IMR-90 (cell line): ENCODE results near the gene RAP1A. TPM values are rescaled to one million over a fixed set of nuclear protein-coding genes. Genes with fewer than 3 reads are reported as not detected.

ENCODE experiments used
- ATAC-seq: fragments of 200-7000 bp; cut with Tn5 transposase; 2 replicates; pipeline ENCODE4 v1.9.1; 2020; ENCODE audit warnings: low read depth, mild to moderate bottlenecking, moderate library complexity
- BruUV-seq: library from RNA; stranded (reverse); fragments of 400-500 nt; replicated peaks from 2 replicates; lab custom pipeline; 2021; lab: Mats Ljungman, UMichigan
- CTCF ChIA-PET: fragments of 300-600 bp; formaldehyde crosslinking; extraction: SDS; loops from one replicate; lab custom pipeline; 2021; ENCODE audit warnings: antibody characterized with exemption; lab: Yijun Ruan, JAX
- POLR2A ChIA-PET: fragments of 300-600 bp; sonication (Branson Sonifier 250); formaldehyde crosslinking; loops from one replicate; lab custom pipeline; 2022; ENCODE audit warnings: antibody characterized with exemption; ENCODE audit not compliant: unreplicated experiment; lab: Charles Lee
- DNase-seq: peaks from one replicate; pipeline ENCODE4 v3.0.0; 2013
- H2AFZ ChIP-seq: replicated peaks from 2 replicates; pipeline ENCODE3; 2013; ENCODE audit warnings: low read length, mild to moderate bottlenecking; ENCODE audit not compliant: poor library complexity
- H2AK5ac ChIP-seq: 2 replicates; pipeline ENCODE4 v1.6.1; 2013; ENCODE audit warnings: low read depth, low read length, inconsistent platforms
- H2AK9ac ChIP-seq: replicated peaks from 2 replicates; pipeline ENCODE3; 2013; ENCODE audit warnings: mild to moderate bottlenecking, low read depth, low read length, moderate library complexity; ENCODE audit not compliant: poor library complexity
- H2BK120ac ChIP-seq: 2 replicates; pipeline ENCODE4 v1.6.1; 2013; ENCODE audit warnings: low read depth, low read length, inconsistent platforms
- H2BK15ac ChIP-seq: 3 replicates; pipeline ENCODE4 v1.6.1; 2013; ENCODE audit warnings: low read depth, low read length, inconsistent platforms
- H2BK20ac ChIP-seq: 2 replicates; pipeline ENCODE4 v1.6.1; 2013; ENCODE audit warnings: low read depth, mild to moderate bottlenecking, inconsistent platforms, low read length, moderate library complexity
- H2BK5ac ChIP-seq: 2 replicates; pipeline ENCODE4 v1.6.1; 2013; ENCODE audit warnings: mild to moderate bottlenecking, low read depth, low read length, inconsistent platforms; ENCODE audit not compliant: poor library complexity, severe bottlenecking
- H3K14ac ChIP-seq: replicated peaks from 2 replicates; pipeline ENCODE4 v1.6.1; 2013; ENCODE audit warnings: low read depth, low read length, inconsistent platforms
- H3K18ac ChIP-seq: 2 replicates; pipeline ENCODE4 v1.6.1; 2013; ENCODE audit warnings: low read depth, low read length, control low read depth
- H3K23ac ChIP-seq: 2 replicates; pipeline ENCODE4 v1.6.1; 2013; ENCODE audit warnings: low read depth, low read length, inconsistent platforms
- H3K27ac ChIP-seq: 2 replicates; pipeline ENCODE4 v1.5.1; 2013; ENCODE audit warnings: mild to moderate bottlenecking, control low read depth, low read length; ENCODE audit not compliant: insufficient read depth
- H3K27me3 ChIP-seq: 2 replicates; pipeline ENCODE4 v1.6.1; 2013; ENCODE audit warnings: low read length; ENCODE audit not compliant: control insufficient read depth, insufficient read depth
- H3K36me3 ChIP-seq: 2 replicates; pipeline ENCODE4 v1.6.1; 2013; ENCODE audit warnings: low read length, mixed read lengths; ENCODE audit not compliant: control insufficient read depth, insufficient read depth
- H3K4ac ChIP-seq: 2 replicates; pipeline ENCODE4 v1.6.1; 2013; ENCODE audit warnings: low read depth, low read length, inconsistent platforms
- H3K4me1 ChIP-seq: 2 replicates; pipeline ENCODE4 v1.6.1; 2013; ENCODE audit warnings: low read length, mixed read lengths; ENCODE audit not compliant: control insufficient read depth, insufficient read depth
- H3K4me2 ChIP-seq: 2 replicates; pipeline ENCODE4 v1.6.1; 2013; ENCODE audit warnings: low read depth, mild to moderate bottlenecking, control low read depth, low read length, moderate library complexity
- H3K4me3 ChIP-seq: 2 replicates; pipeline ENCODE4 v1.5.1; 2013; ENCODE audit warnings: low read depth, mild to moderate bottlenecking, control low read depth, low read length, moderate library complexity; ENCODE audit not compliant: insufficient read depth
- H3K56ac ChIP-seq: 2 replicates; pipeline ENCODE4 v1.6.1; 2013; ENCODE audit warnings: low read length, inconsistent platforms; ENCODE audit not compliant: insufficient read depth; ENCODE audit errors: extremely low read depth
- H3K79me1 ChIP-seq, 2 experiments: 2 replicates each; pipeline ENCODE4 v1.6.1; 2013; ENCODE audit warnings: low read length in 2 of 2, inconsistent platforms in 1 of 2, low read depth in 1 of 2
- H3K9ac ChIP-seq: 2 replicates; pipeline ENCODE4 v1.6.1; 2013; ENCODE audit warnings: low read depth, low read length, control low read depth
- H3K9me1 ChIP-seq: 2 replicates; pipeline ENCODE4 v1.6.1; 2013; ENCODE audit warnings: low read length, inconsistent platforms; ENCODE audit not compliant: insufficient read depth
- H3K9me3 ChIP-seq: 2 replicates; pipeline ENCODE4 v1.6.1; 2013; ENCODE audit warnings: low read length; ENCODE audit not compliant: control insufficient read depth, insufficient read depth
- H4K20me1 ChIP-seq: 2 replicates; pipeline ENCODE4 v1.6.1; 2013; ENCODE audit warnings: low read length, inconsistent platforms; ENCODE audit not compliant: insufficient read depth
- H4K5ac ChIP-seq: 2 replicates; pipeline ENCODE4 v1.6.1; 2013; ENCODE audit warnings: mild to moderate bottlenecking, low read depth, low read length, control low read depth
- H4K8ac ChIP-seq, 2 experiments: 2 replicates each; pipeline ENCODE4 v1.6.1; 2013; ENCODE audit warnings: low read depth in 2 of 2, low read length in 2 of 2, control low read depth in 1 of 2, inconsistent platforms in 1 of 2
- H4K91ac ChIP-seq: 2 replicates; pipeline ENCODE4 v1.6.1; 2013; ENCODE audit warnings: low read depth, low read length, inconsistent platforms; ENCODE audit not compliant: insufficient read depth
- BHLHE40 ChIP-seq: fragments of 150-350 bp; IDR thresholded peaks from 2 replicates; pipeline ENCODE4 v1.6.1; 2016; ENCODE audit warnings: mild to moderate bottlenecking, low read depth, low read length
- CEBPB ChIP-seq: IDR thresholded peaks from 2 replicates; pipeline ENCODE4 v1.6.1; 2012; ENCODE audit warnings: low read depth, low read length, improper control_type of control experiment
- CHD1 ChIP-seq: IDR thresholded peaks from 2 replicates; pipeline ENCODE4 v1.6.1; 2012; ENCODE audit warnings: low read depth, low read length, improper control_type of control experiment
- CTCF ChIP-seq: conservative IDR thresholded peaks from 2 replicates; pipeline ENCODE4 v1.5.1; 2012; ENCODE audit warnings: mild to moderate bottlenecking, low read depth, low read length, improper control_type of control experiment
- ELK1 ChIP-seq: fragments of 150-350 bp; IDR thresholded peaks from 2 replicates; pipeline ENCODE4 v1.6.1; 2016; ENCODE audit warnings: low read depth, mild to moderate bottlenecking, low read length, moderate library complexity, borderline replicate concordance
- MAFK ChIP-seq: IDR thresholded peaks from 2 replicates; pipeline ENCODE4 v1.6.1; 2012; ENCODE audit warnings: low read depth, low read length, improper control_type of control experiment
- MAZ ChIP-seq: IDR thresholded peaks from 2 replicates; pipeline ENCODE4 v1.6.1; 2012; ENCODE audit warnings: low read depth, mild to moderate bottlenecking, low read length, improper control_type of control experiment, moderate library complexity, borderline replicate concordance
- MXI1 ChIP-seq: IDR thresholded peaks from 2 replicates; pipeline ENCODE4 v1.6.1; 2012; ENCODE audit warnings: low read depth, mild to moderate bottlenecking, low read length, moderate library complexity, borderline replicate concordance
- POLR2A ChIP-seq: IDR thresholded peaks from 2 replicates; pipeline ENCODE4 v1.6.1; 2012; ENCODE audit warnings: mild to moderate bottlenecking, low read depth, low read length
- RAD21 ChIP-seq: IDR thresholded peaks from 2 replicates; pipeline ENCODE4 v1.6.1; 2012; ENCODE audit warnings: low read length, improper control_type of control experiment
- RCOR1 ChIP-seq: IDR thresholded peaks from 2 replicates; pipeline ENCODE4 v1.6.1; 2012; ENCODE audit warnings: mild to moderate bottlenecking, low read length, improper control_type of control experiment; ENCODE audit not compliant: insufficient replicate concordance
- RFX5 ChIP-seq: IDR thresholded peaks from 2 replicates; pipeline ENCODE4 v1.8.0; 2012; ENCODE audit warnings: low read depth, mild to moderate bottlenecking, low read length, moderate library complexity
- SMC3 ChIP-seq: fragments of 150-350 bp; IDR thresholded peaks from 2 replicates; pipeline ENCODE4 v1.6.1; 2016; ENCODE audit warnings: low read depth, mild to moderate bottlenecking, antibody characterized with exemption, low read length, moderate library complexity
- USF2 ChIP-seq: fragments of 150-350 bp; IDR thresholded peaks from 2 replicates; pipeline ENCODE4 v1.6.1; 2017; ENCODE audit warnings: mild to moderate bottlenecking, antibody characterized with exemption, low read length, low read depth
- WGBS, 2 experiments: methylation state at CpG; one replicate each; pipeline versions ENCODE4 v1.1.5 to v1.1.7; 2013; ENCODE audit warnings: missing lambda C conversion rate in 2 of 2; ENCODE audit not compliant: insufficient read length in 1 of 2; ENCODE audit errors: extremely low coverage in 2 of 2; 5-methylcytosine and 5-hydroxymethylcytosine counted together
- dilution Hi-C: fragments of 300-500 bp; cut with HindIII; formaldehyde crosslinking; loops from one replicate; pipeline ENCODE4 v1.14.3; 2018; ENCODE audit warnings: low sequenced_read_pairs; ENCODE audit not compliant: unreplicated experiment
- in situ Hi-C: fragments of 300-500 bp; cut with MboI; formaldehyde crosslinking; loops from 3 replicates; pipeline ENCODE4 v1.14.3; 2019; ENCODE audit warnings: low sequenced_read_pairs, inconsistent platforms, mixed read lengths
- intact Hi-C: fragments of 100-400 bp; cut with micrococcal nuclease; formaldehyde crosslinking; loops from 2 replicates; pipeline ENCODE4 v1.10.0; 2022
- polyA plus RNA-seq, 3 experiments: library from polyadenylated mRNA; depleted of rRNA; stranded (reverse); fragments of >200 nt; gene quantifications; 2 replicates each; pipeline ENCODE4 v1.2.3, GENCODE V29; 2012; ENCODE audit warnings: low replicate concordance in 1 of 3
- total RNA-seq: library from RNA; depleted of rRNA; stranded (reverse); fragments of >200 nt; gene quantifications from 2 replicates; pipeline ENCODE4 v1.2.3, GENCODE V29; 2012

RAP1A gene
- total and polyA plus RNA-seq, 2 of the 4 experiments (the other 2 are of a cell fraction) = 18.1 to 43.6 TPM

GRCh38 chr1:111735858-111736544 is 116.4 kb downstream of the RAP1A start:
- BruUV-seq = no TSS peak
- TF ChIP-seq MXI1 (no peak), POLR2A (no peak), MAZ (no peak), SMC3 (no peak), CHD1 (no peak), MAFK (no peak), RFX5 (no peak), RAD21 (no peak), RCOR1 (no peak), BHLHE40 (no peak), CEBPB (no peak), USF2 (no peak), ELK1 (no peak), CTCF (no peak)

More at GRCh38 chr1:111735858-111736544, 116.4 kb downstream of the RAP1A start:
- peak overlapping the region; percentile 22 for H2AK9ac ChIP-seq
- H3K4me2 ChIP-seq = peak overlapping the region; percentile 14; the same call in 1 of the 2 replicates
- ATAC-seq = no peak
- ChIA-PET CTCF (interaction anchor here (0.5 to 1.5 kb wide), 3 partner anchors 12 to 60 kb away, joined by 3 to 6 read pairs (median 4); no protein-coding TSS in a partner anchor), POLR2A (interaction anchor here (0.6 kb wide), 1 partner anchor 126 kb away, joined by 4 read pairs; no protein-coding TSS in a partner anchor)
- H3K9ac ChIP-seq = no peak overlapping the region
- no peaks in the 10 kb centered on the region for H3K9me3 ChIP-seq
- H4K91ac ChIP-seq = peak overlapping the region; percentile 19; the same call in 1 of the 2 replicates
- dilution Hi-C loops = no loop called here
- peak overlapping the region; percentile 12 for H2BK5ac ChIP-seq
- H4K20me1 ChIP-seq = peaks cover 3% of the 10 kb centered on the region; the same call in 1 of the 2 replicates
- peak overlapping the region; percentile 6; the same call in 1 of the 2 replicates for H4K5ac ChIP-seq
- H3K9me1 ChIP-seq = peaks cover 34% of the 10 kb centered on the region
- H3K56ac ChIP-seq = no peak overlapping the region
- H3K18ac ChIP-seq = no peak overlapping the region
- peak overlapping the region; percentile 72 for H3K23ac ChIP-seq
- H3K79me1 ChIP-seq = peaks cover 18 to 71% of the 10 kb centered on the region in 2 experiments; a peak in 2 of 4 replicates
- no peak overlapping the region for H3K4me3 ChIP-seq
- H2BK20ac ChIP-seq = peak overlapping the region; percentile 27
- H2AK5ac ChIP-seq = peak overlapping the region; percentile 92
- H2BK120ac ChIP-seq = peak overlapping the region; percentile 67
- peaks cover 35% of the 10 kb centered on the region for H3K4me1 ChIP-seq
- peak overlapping the region; percentile 45 for H3K4ac ChIP-seq
- H2AFZ ChIP-seq = peak overlapping the region; percentile 38
- in situ Hi-C loops = no loop called here
- no peaks in the 10 kb centered on the region for H3K27me3 ChIP-seq
- peak overlapping the region; percentile 22; the same call in 1 of the 2 replicates for H3K27ac ChIP-seq
- peak overlapping the region; percentile 9; the same call in 1 of the 3 replicates for H2BK15ac ChIP-seq
- WGBS, 2 experiments = 60% methylated on average over 2 of the region's 8 CpGs; no CpG with 5 or more reads in 1 of the 2 experiments
- intact Hi-C loops = no loop called here
- peak overlapping the region in 1 of 2 experiments; percentile 31; a peak in 1 of 4 replicates for H4K8ac ChIP-seq
- peak; percentile 47 for DNase-seq
- H3K36me3 ChIP-seq = no peaks in the 10 kb centered on the region
- H3K14ac ChIP-seq = peak overlapping the region; percentile 74
